H1 (cell line): ENCODE data around the gene APOL2. TPM values are rescaled to one million over a fixed set of nuclear protein-coding genes. Genes with fewer than 3 reads are reported as not detected.

Experiments used
- CTCF ChIA-PET: fragments of 300-600 bp; sonication (Branson Sonifier 250); formaldehyde crosslinking; loops from one replicate; lab custom pipeline; 2021; ENCODE audit not compliant: partially characterized antibody; lab: Charles Lee
- POLR2A ChIA-PET: fragments of 300-600 bp; sonication (Branson Sonifier 250); formaldehyde crosslinking; loops from one replicate; lab custom pipeline; 2021; ENCODE audit warnings: inconsistent platforms; ENCODE audit not compliant: partially characterized antibody; lab: Charles Lee
- DNase-seq, 2 experiments: peaks; one replicate each; pipeline versions ENCODE4 v3.0.0 to v3.0.0-alpha.2; 2010 to 2022; ENCODE audit warnings: low spot score in 2 of 2, low read depth in 1 of 2, mixed read lengths in 1 of 2
- FAIRE-seq: peaks from 2 replicates; lab custom pipeline; 2011; peaks lifted over from hg19 to GRCh38; lab: Jason Lieb, UNC
- H2AFZ ChIP-seq: 2 replicates; pipeline ENCODE4 v1.8.1; 2012; ENCODE audit warnings: low read length, inconsistent platforms
- H2AK5ac ChIP-seq: 2 replicates; pipeline ENCODE4 v1.6.1; 2013; ENCODE audit warnings: low read depth, low read length
- H2BK120ac ChIP-seq: replicated peaks from 2 replicates; pipeline ENCODE3; 2013; ENCODE audit warnings: low read depth, low read length, inconsistent platforms
- H2BK12ac ChIP-seq: 2 replicates; pipeline ENCODE4 v1.6.1; 2013; ENCODE audit warnings: low read depth, low read length
- H2BK15ac ChIP-seq: 2 replicates; pipeline ENCODE4 v1.6.1; 2013; ENCODE audit warnings: low read length
- H2BK20ac ChIP-seq: 2 replicates; pipeline ENCODE4 v1.6.1; 2013; ENCODE audit warnings: low read length
- H2BK5ac ChIP-seq: 2 replicates; pipeline ENCODE4 v1.6.1; 2013; ENCODE audit warnings: low read depth, low read length
- H3K14ac ChIP-seq: 2 replicates; pipeline ENCODE4 v1.6.1; 2013; ENCODE audit warnings: inconsistent platforms; ENCODE audit not compliant: insufficient read length
- H3K18ac ChIP-seq: 2 replicates; pipeline ENCODE4 v1.6.1; 2013; ENCODE audit warnings: low read length; ENCODE audit errors: extremely low read depth
- H3K23ac ChIP-seq: 2 replicates; pipeline ENCODE4 v1.6.1; 2013; ENCODE audit warnings: inconsistent platforms; ENCODE audit not compliant: insufficient read length
- H3K23me2 ChIP-seq: 2 replicates; pipeline ENCODE4 v1.6.1; 2013; ENCODE audit warnings: low read depth, low read length
- H3K27ac ChIP-seq: 2 replicates; pipeline ENCODE4 v1.6.1; 2011; ENCODE audit warnings: low read depth, low read length, inconsistent platforms
- H3K27me3 ChIP-seq, 4 experiments: replicated peaks in 1 of 4; 1 replicate in 1 of 4; 2 replicates in 3 of 4; pipeline versions ENCODE4 v1.6.1 to v1.8.1; 2011 to 2013; ENCODE audit warnings: low read length in 3 of 4, mild to moderate bottlenecking in 3 of 4, inconsistent platforms in 2 of 4, mixed read lengths in 2 of 4, moderate library complexity in 1 of 4; ENCODE audit not compliant: control insufficient read depth in 3 of 4, insufficient read depth in 3 of 4; ENCODE audit errors: extremely low read depth in 1 of 4
- H3K36me3 ChIP-seq, 4 experiments: 2 replicates each; pipeline versions ENCODE4 v1.6.1 to v1.8.1; 2011 to 2013; ENCODE audit warnings: mild to moderate bottlenecking in 4 of 4, low read length in 3 of 4, moderate library complexity in 2 of 4, control low read depth in 1 of 4, inconsistent platforms in 1 of 4; ENCODE audit not compliant: insufficient read depth in 4 of 4, control insufficient read depth in 2 of 4
- H3K4ac ChIP-seq: replicated peaks from 2 replicates; pipeline ENCODE3; 2013; ENCODE audit warnings: low read length, low read depth, mixed read lengths, inconsistent platforms; ENCODE audit not compliant: insufficient read length
- H3K4me1 ChIP-seq, 4 experiments: replicated peaks in 1 of 4; 1 replicate in 1 of 4; 2 replicates in 3 of 4; pipeline versions ENCODE4 v1.6.1 to v1.8.1; 2011 to 2013; ENCODE audit warnings: low read length in 3 of 4, inconsistent platforms in 2 of 4, mixed read lengths in 1 of 4; ENCODE audit not compliant: insufficient read depth in 4 of 4, control insufficient read depth in 3 of 4
- H3K4me2 ChIP-seq, 2 experiments: 2 replicates each; pipeline versions ENCODE4 v1.6.1 to v1.8.1; 2011 to 2013; ENCODE audit warnings: low read depth in 2 of 2, low read length in 2 of 2, control low read depth in 1 of 2, inconsistent platforms in 1 of 2, mild to moderate bottlenecking in 1 of 2; ENCODE audit not compliant: insufficient read depth in 1 of 2
- H3K4me3 ChIP-seq, 4 experiments: fragments of 200-600, 300-600 bp in 1 of 4; sonication (generic), shearing (Covaris generic), sonication (Bioruptor Twin) in 1 of 4; 2 replicates each; pipeline versions ENCODE4 v1.5.1 to v1.8.1; 2011 to 2016; ENCODE audit warnings: low read length in 4 of 4, low read depth in 3 of 4, control low read depth in 2 of 4, inconsistent platforms in 2 of 4, mild to moderate bottlenecking in 2 of 4, mixed read lengths in 1 of 4, moderate library complexity in 1 of 4; ENCODE audit not compliant: insufficient read depth in 2 of 4; ENCODE audit errors: extremely low read depth in 1 of 4
- H3K56ac ChIP-seq: replicated peaks from 2 replicates; pipeline ENCODE3; 2013; ENCODE audit warnings: low read depth, mild to moderate bottlenecking, mixed read lengths, low read length, inconsistent platforms; ENCODE audit not compliant: insufficient read length
- H3K79me1 ChIP-seq: 2 replicates; pipeline ENCODE4 v1.6.1; 2013; ENCODE audit warnings: low read depth, low read length, control low read depth
- H3K79me2 ChIP-seq, 2 experiments: 2 replicates each; pipeline versions ENCODE4 v1.6.1 to v1.8.1; 2012 to 2013; ENCODE audit warnings: low read length in 2 of 2, mild to moderate bottlenecking in 2 of 2, inconsistent platforms in 1 of 2; ENCODE audit not compliant: insufficient read depth in 2 of 2, control insufficient read depth in 1 of 2
- H3K9ac ChIP-seq, 4 experiments: replicated peaks in 1 of 4; 1 replicate in 1 of 4; 2 replicates in 3 of 4; pipeline versions ENCODE4 v1.6.1 to v1.8.1; 2011 to 2013; ENCODE audit warnings: low read depth in 3 of 4, low read length in 3 of 4, control low read depth in 2 of 4, mild to moderate bottlenecking in 2 of 4, moderate library complexity in 2 of 4, inconsistent platforms in 1 of 4; ENCODE audit errors: extremely low read depth in 1 of 4
- H3K9me3 ChIP-seq, 2 experiments: 2 replicates each; pipeline versions ENCODE4 v1.6.1 to v1.8.1; 2012 to 2013; ENCODE audit warnings: mild to moderate bottlenecking in 2 of 2, moderate library complexity in 2 of 2, control low read depth in 1 of 2, inconsistent platforms in 1 of 2, low read depth in 1 of 2, low read length in 1 of 2, mixed read lengths in 1 of 2; ENCODE audit not compliant: insufficient read depth in 2 of 2
- H4K20me1 ChIP-seq, 2 experiments: replicated peaks in 1 of 2; 2 replicates each; pipeline versions ENCODE3 to v1.8.1; 2011 to 2013; ENCODE audit warnings: inconsistent platforms in 2 of 2, low read length in 2 of 2, mild to moderate bottlenecking in 1 of 2; ENCODE audit not compliant: insufficient read depth in 2 of 2, control insufficient read depth in 1 of 2
- H4K5ac ChIP-seq: 2 replicates; pipeline ENCODE4 v1.6.1; 2013; ENCODE audit warnings: low read length, low read depth, mixed read lengths, inconsistent platforms; ENCODE audit not compliant: insufficient read length
- H4K8ac ChIP-seq: 2 replicates; pipeline ENCODE4 v1.8.0; 2013; ENCODE audit warnings: mild to moderate bottlenecking, moderate library complexity, low read length, inconsistent platforms; ENCODE audit not compliant: insufficient read depth; ENCODE audit errors: extremely low read depth
- H4K91ac ChIP-seq: replicated peaks from 2 replicates; pipeline ENCODE3; 2013; ENCODE audit warnings: low read length, mixed read lengths, inconsistent platforms; ENCODE audit not compliant: insufficient read length
- CHD2 ChIP-seq: IDR thresholded peaks from 2 replicates; pipeline ENCODE4 v1.6.1; 2012; ENCODE audit warnings: low read length, improper control_type of control experiment
- CTBP2 ChIP-seq: IDR thresholded peaks from 2 replicates; pipeline ENCODE4 v1.7.0; 2011; ENCODE audit warnings: borderline replicate concordance, mild to moderate bottlenecking, moderate library complexity, mixed read lengths, low read length; ENCODE audit not compliant: insufficient read depth, insufficient read length
- HDAC2 ChIP-seq, 2 experiments: fragments of 300-600 bp in 1 of 2; sonication (generic) in 1 of 2; IDR thresholded peaks; 2 replicates each; pipeline ENCODE4 v1.6.1; 2011 to 2012; ENCODE audit warnings: low read depth in 2 of 2, low read length in 2 of 2, mild to moderate bottlenecking in 2 of 2, moderate library complexity in 2 of 2, borderline replicate concordance in 1 of 2, inconsistent platforms in 1 of 2
- KDM5A ChIP-seq: fragments of 200-600 bp; IDR thresholded peaks from 2 replicates; pipeline ENCODE4 v1.7.1; 2012; ENCODE audit warnings: mild to moderate bottlenecking, low read length, inconsistent platforms, mixed read lengths
- NRF1 ChIP-seq: IDR thresholded peaks from 2 replicates; pipeline ENCODE4 v1.6.1; 2011; ENCODE audit warnings: mild to moderate bottlenecking, low read depth, low read length, improper control_type of control experiment
- PHF8 ChIP-seq: fragments of 200-600 bp; sonication (generic); conservative IDR thresholded peaks from 2 replicates; pipeline ENCODE4 v1.7.1; 2012; ENCODE audit warnings: low read depth, mild to moderate bottlenecking, inconsistent platforms, low read length, moderate library complexity
- RBBP5 ChIP-seq: IDR thresholded peaks from 2 replicates; pipeline ENCODE4 v1.7.1; 2012; ENCODE audit warnings: low read depth, mild to moderate bottlenecking, inconsistent platforms, low read length, moderate library complexity, borderline replicate concordance
- SP2 ChIP-seq: IDR thresholded peaks from 2 replicates; pipeline ENCODE4 v1.6.1; 2012; ENCODE audit warnings: mild to moderate bottlenecking, low read length, inconsistent platforms
- SRF ChIP-seq: IDR thresholded peaks from 2 replicates; pipeline ENCODE4 v1.6.1; 2011; ENCODE audit warnings: mild to moderate bottlenecking, low read depth, low read length, moderate library complexity
- TAF7 ChIP-seq: optimal IDR thresholded peaks from 2 replicates; pipeline ENCODE3; 2011; ENCODE audit warnings: low read depth, mild to moderate bottlenecking, inconsistent platforms, low read length, moderate library complexity, borderline replicate concordance
- ZNF274 ChIP-seq: IDR thresholded peaks from 2 replicates; pipeline ENCODE4 v1.7.0; 2012; ENCODE audit warnings: low read length, borderline replicate concordance; ENCODE audit errors: extremely low read depth
- WGBS, 2 experiments: shearing (Covaris generic) in 1 of 2; methylation state at CpG; one replicate each; pipeline versions ENCODE4 v1.1.6 to v1.1.7; 2013 to 2015; ENCODE audit warnings: low lambda C conversion rate in 2 of 2, mixed read lengths in 2 of 2, inconsistent platforms in 1 of 2, low coverage in 1 of 2, missing lambda C conversion rate in 1 of 2; ENCODE audit not compliant: insufficient replicate concordance in 2 of 2, insufficient coverage in 1 of 2, insufficient read length in 1 of 2; ENCODE audit errors: extremely low coverage in 1 of 2, missing lambda C conversion rate in 1 of 2; 5-methylcytosine and 5-hydroxymethylcytosine counted together
- polyA plus RNA-seq, 7 experiments: library from polyadenylated mRNA; depleted of rRNA in 3 of 7; stranded (reverse) in 5 of 7; unstranded in 2 of 7; fragments of >200 nt in 5 of 7; fragments of 200-250 nt in 2 of 7; gene quantifications; 1 replicate in 5 of 7; 2 replicates in 1 of 7; 4 replicates in 1 of 7; pipeline versions ENCODE4 v1.2.1 to v1.2.3, GENCODE V29; 2011 to 2013; ENCODE audit warnings: missing spikeins in 2 of 7, mixed read lengths in 2 of 7
- total RNA-seq: library from RNA; stranded (reverse); fragmentation: NEBNext Ultra II Directional; extraction: Animal tissue kit (Norgen Biotek cat#: 25700); gene quantifications from 2 replicates; pipeline ENCODE4 v1.2.1, GENCODE V29; 2021

Gene APOL2
- total and polyA plus RNA-seq, 2 of the 8 experiments (the other 6 are each of a cell fraction or from before 2014, with no cell fraction given): 8.1 to 11.0 TPM

GRCh38 chr22:36198536-36198935 lies 40.8 kb downstream of the APOL2 start:
- H2AK5ac ChIP-seq: no peak overlapping the region
- H2BK15ac ChIP-seq: no peak overlapping the region
- WGBS, 2 experiments: 95% methylated on average over 3 of the region's 3 CpGs; no CpG with 5 or more reads in 1 of the 2 experiments
- TF ChIP-seq TAF7: no peak
- no peak for TF ChIP-seq ZNF274
- TF ChIP-seq RBBP5: no peak
- TF ChIP-seq PHF8: no peak
- TF ChIP-seq SRF: no peak
- no peak for TF ChIP-seq CHD2
- no peak for TF ChIP-seq NRF1
- no peak for TF ChIP-seq KDM5A
- no peak for TF ChIP-seq CTBP2
- TF ChIP-seq SP2: no peak
- no peak for TF ChIP-seq HDAC2 (IDR thresholded peaks at IDR 0.05; ENCODE audit: borderline replicate concordance in 1 of 2, low read depth in 2 of 2, low read length in 2 of 2)
- no peaks in the 10 kb centered on the region for H3K9me3 ChIP-seq
- H2BK120ac ChIP-seq: no peak overlapping the region
- ChIA-PET POLR2A (interaction anchor here (1.8 kb wide), 1 partner anchor 39 kb away, joined by 3 read pairs; no protein-coding TSS in a partner anchor), CTCF (interaction anchor here (0.6 to 1.8 kb wide), 9 partner anchors 8 to 402 kb away, joined by 3 to 5 read pairs (median 4); partner anchors contain the start of gene APOL2)
- no peak overlapping the region for H4K91ac ChIP-seq
- peak overlapping the region; percentile 7; the same call in 1 of the 2 replicates for H2BK12ac ChIP-seq
- H3K4ac ChIP-seq: no peak overlapping the region
- H3K79me1 ChIP-seq: no peaks in the 10 kb centered on the region
- H3K14ac ChIP-seq: no peak overlapping the region
- no peak overlapping the region for H3K27ac ChIP-seq
- no peaks in the 10 kb centered on the region for H4K20me1 ChIP-seq
- H4K8ac ChIP-seq: no peak overlapping the region
- FAIRE-seq: no peak
- no peak overlapping the region for H2BK5ac ChIP-seq
- no peak overlapping the region; the same call in 1 of the 2 replicates for H3K18ac ChIP-seq
- H2BK20ac ChIP-seq: no peak overlapping the region
- H4K5ac ChIP-seq: no peak overlapping the region
- H3K23ac ChIP-seq: no peak overlapping the region
- no peaks in the 10 kb centered on the region for H3K79me2 ChIP-seq
- H3K23me2 ChIP-seq: no peaks in the 10 kb centered on the region
- no peak overlapping the region for H3K4me3 ChIP-seq
- no peaks in the 10 kb centered on the region for H3K36me3 ChIP-seq
- no peak overlapping the region for H3K4me2 ChIP-seq
- H3K56ac ChIP-seq: no peak overlapping the region
- peaks cover 0 to 11% (median 9%) of the 10 kb centered on the region in 4 experiments; a peak in 6 of 7 replicates for H3K4me1 ChIP-seq
- H3K9ac ChIP-seq: no peak overlapping the region
- no peak overlapping the region for H2AFZ ChIP-seq
- H3K27me3 ChIP-seq: no peaks in the 10 kb centered on the region
- DNase-seq: no peak
